HepG2 (cell line): ENCODE results near the gene CHKA. TPM values are rescaled to one million over a fixed set of nuclear protein-coding genes. Genes with fewer than 3 reads are reported as not detected.

Experiments used
- ATAC-seq: fragments of 200-7000 bp; cut with Tn5 transposase; 3 replicates; pipeline ENCODE4 v1.9.1; 2020; ENCODE audit warnings: mild to moderate bottlenecking, moderate library complexity
- BruUV-seq: library from RNA; stranded (reverse); fragments of 400-500 nt; replicated peaks from 2 replicates; lab custom pipeline; 2021; lab: Mats Ljungman, UMichigan
- CTCF ChIA-PET: fragments of 300-600 bp; formaldehyde crosslinking; extraction: SDS; loops from one replicate; lab custom pipeline; 2021; ENCODE audit warnings: low total read pairs, inconsistent platforms, low intra/inter-chr PET ratio; lab: Yijun Ruan, JAX
- POLR2A ChIA-PET: fragments of 350-600 bp; sonication (Branson Sonifier 250); formaldehyde crosslinking; loops from one replicate; lab custom pipeline; 2020; ENCODE audit warnings: antibody characterized with exemption, inconsistent platforms; lab: Yijun Ruan, JAX
- DNase-seq: peaks from one replicate; pipeline ENCODE4 v3.0.0-alpha.2; 2015; ENCODE audit warnings: low spot score
- FAIRE-seq: peaks from 3 replicates; lab custom pipeline; 2011; peaks lifted over from hg19 to GRCh38; lab: Jason Lieb, UNC
- H2AFZ ChIP-seq: one replicate; pipeline ENCODE4 v1.6.1; 2011; ENCODE audit warnings: low read length, inconsistent platforms
- H3K27ac ChIP-seq: fragments of 300-600 bp; 3 replicates; pipeline ENCODE4 v1.8.0; 2011; ENCODE audit warnings: mixed run types, mild to moderate bottlenecking, mixed read lengths, low read length, inconsistent platforms; ENCODE audit not compliant: insufficient read depth; ENCODE audit errors: extremely low read length
- H3K27me3 ChIP-seq, 2 experiments: fragments of 200-600 bp in 1 of 2; 2 replicates in 1 of 2; 3 replicates in 1 of 2; pipeline versions ENCODE4 v1.6.0 to v1.8.0; 2011; ENCODE audit warnings: low read length in 2 of 2, mild to moderate bottlenecking in 2 of 2, moderate library complexity in 2 of 2, inconsistent platforms in 1 of 2; ENCODE audit not compliant: insufficient read depth in 2 of 2, control insufficient read depth in 1 of 2
- H3K36me3 ChIP-seq, 2 experiments: fragments of 200-600 bp in 1 of 2; replicated peaks in 1 of 2; 2 replicates in 1 of 2; 3 replicates in 1 of 2; pipeline versions ENCODE4 v1.5.1 to v1.8.0; 2011; ENCODE audit warnings: low read length in 2 of 2, inconsistent platforms in 1 of 2; ENCODE audit not compliant: insufficient read depth in 2 of 2, control insufficient read depth in 1 of 2
- H3K4me1 ChIP-seq: 2 replicates; pipeline ENCODE4 v1.5.1; 2012; ENCODE audit warnings: low read length, inconsistent platforms; ENCODE audit not compliant: insufficient read depth
- H3K4me2 ChIP-seq: 2 replicates; pipeline ENCODE4 v1.6.0; 2011; ENCODE audit warnings: low read depth, low read length, inconsistent platforms
- H3K4me3 ChIP-seq, 3 experiments: fragments of 200-600 bp in 1 of 3; sonication (generic), shearing (Covaris generic) in 1 of 3; replicated peaks in 1 of 3; 2 replicates each; pipeline ENCODE4 v1.5.1; 2011 to 2016; ENCODE audit warnings: low read length in 3 of 3, inconsistent platforms in 2 of 3, low read depth in 2 of 3, mild to moderate bottlenecking in 2 of 3, control low read depth in 1 of 3, mixed read lengths in 1 of 3; ENCODE audit not compliant: insufficient read depth in 1 of 3
- H3K79me2 ChIP-seq: one replicate; pipeline ENCODE4 v1.6.1; 2011; ENCODE audit warnings: low read length, inconsistent platforms; ENCODE audit not compliant: insufficient read depth
- H3K9ac ChIP-seq: 2 replicates; pipeline ENCODE4 v1.6.0; 2011; ENCODE audit warnings: mild to moderate bottlenecking, low read depth, low read length, inconsistent platforms; ENCODE audit not compliant: insufficient read depth
- H3K9me3 ChIP-seq: 2 replicates; pipeline ENCODE4 v1.5.1; 2012; ENCODE audit warnings: mild to moderate bottlenecking, low read length
- H4K20me1 ChIP-seq: 2 replicates; pipeline ENCODE4 v1.6.0; 2011; ENCODE audit warnings: inconsistent platforms, mild to moderate bottlenecking, low read length, moderate library complexity; ENCODE audit not compliant: insufficient read depth
- CHCHD3 ChIP-seq: sonication (generic); formaldehyde crosslinking; IDR thresholded peaks from 2 replicates; pipeline ENCODE4 v1.8.0; 2022; ENCODE audit warnings: mild to moderate bottlenecking, missing genetic modification reagents, moderate library complexity
- RBFOX2 ChIP-seq: fragments of 200-400 bp; formaldehyde crosslinking; IDR thresholded peaks from 2 replicates; pipeline ENCODE4 v1.6.1; 2017; ENCODE audit warnings: low read depth, mild to moderate bottlenecking, low read length
- RBM22 ChIP-seq: fragments of 200-400 bp; formaldehyde crosslinking; optimal IDR thresholded peaks from 2 replicates; pipeline ENCODE3; 2017; ENCODE audit warnings: mild to moderate bottlenecking, low read length, moderate library complexity
- ZBTB49 ChIP-seq: sonication (generic); formaldehyde crosslinking; IDR thresholded peaks from 2 replicates; pipeline ENCODE4 v1.4.0; 2020; ENCODE audit warnings: missing genetic modification reagents, borderline replicate concordance
- ZNF282 ChIP-seq: fragments of 450-650 bp; IDR thresholded peaks from 2 replicates; pipeline ENCODE4 v1.6.1; 2018; ENCODE audit not compliant: partially characterized antibody
- ZNF552 ChIP-seq: sonication (generic); formaldehyde crosslinking; IDR thresholded peaks from 2 replicates; pipeline ENCODE4 v1.9.0; 2022; ENCODE audit warnings: missing genetic modification reagents, mild to moderate bottlenecking, borderline replicate concordance
- ZNF878 ChIP-seq: sonication (generic); formaldehyde crosslinking; IDR thresholded peaks from 2 replicates; pipeline ENCODE4 v1.8.1; 2023; ENCODE audit warnings: mild to moderate bottlenecking, missing genetic modification reagents, moderate library complexity
- ZSCAN9 ChIP-seq: IDR thresholded peaks from 2 replicates; pipeline ENCODE4 v1.6.1; 2016; ENCODE audit warnings: borderline replicate concordance
- ZXDC ChIP-seq: sonication (generic); formaldehyde crosslinking; IDR thresholded peaks from 2 replicates; pipeline ENCODE4 v1.5.0; 2020; ENCODE audit warnings: mild to moderate bottlenecking, missing genetic modification reagents
- WGBS: methylation state at CpG from one replicate; pipeline ENCODE4 v1.1.6; 2017; ENCODE audit warnings: low lambda C conversion rate; 5-methylcytosine and 5-hydroxymethylcytosine counted together
- in situ Hi-C: cut with HindIII; loops from 2 replicates; pipeline ENCODE4 v1.10.0; 2017; ENCODE audit warnings: low pct_unique_long_range_greater_than_20kb; ENCODE audit not compliant: extremely low pct_ligation_motif_present
- intact Hi-C: fragments of 100-400 bp; cut with micrococcal nuclease; formaldehyde crosslinking; loops from one replicate; pipeline ENCODE4 v1.10.0; 2022; ENCODE audit not compliant: unreplicated experiment
- polyA plus RNA-seq, 8 experiments: library from polyadenylated mRNA; depleted of rRNA in 3 of 8; stranded (reverse) in 7 of 8; unstranded in 1 of 8; fragments of >200 nt; fragmentation: Illumina TruSeq in 4 of 8; extraction: Trizol in 4 of 8; gene quantifications; 2 replicates each; pipeline versions ENCODE4 v1.2.1 to v1.2.3, GENCODE V29; 2011 to 2016; ENCODE audit warnings: low read depth in 4 of 8, missing spikeins in 1 of 8, mixed read lengths in 1 of 8; ENCODE audit not compliant: insufficient read depth in 1 of 8
- total RNA-seq, 5 experiments: library from RNA; depleted of rRNA; stranded (reverse); fragments of >200 nt; fragmentation: Illumina TruSeq; extraction: Trizol; gene quantifications; 2 replicates each; pipeline ENCODE4 v1.2.3, GENCODE V29; 2016; ENCODE audit warnings: low read depth in 1 of 5
- TF ChIP-seq, protein P1 (sequence below): sonication (generic); formaldehyde crosslinking; IDR thresholded peaks from 2 replicates; pipeline ENCODE4 v1.8.0; 2022; ENCODE audit warnings: mild to moderate bottlenecking, missing genetic modification reagents
- TF ChIP-seq, protein P2 (sequence below): IDR thresholded peaks from 2 replicates; pipeline ENCODE4 v1.6.1; 2016; ENCODE audit warnings: missing genetic modification reagents, missing compliant biosample characterization
- TF ChIP-seq, protein P3 (sequence below): sonication (generic); formaldehyde crosslinking; IDR thresholded peaks from 2 replicates; pipeline ENCODE4 v1.5.1; 2020; ENCODE audit warnings: mild to moderate bottlenecking, missing genetic modification reagents

The CHKA gene
- total and polyA plus RNA-seq, 2 of the 13 experiments (the other 11 are each of a cell fraction or from before 2014, with no cell fraction given): 71.6 to 92.7 TPM

GRCh38 chr11:68115285-68115684 is 5.9 kb downstream of the CHKA start:
- Histone ChIP-seq H3K9ac (no peak overlapping the region), H3K27ac (no peak overlapping the region), H3K4me2 (peak overlapping the region; percentile 29; the same call in 1 of the 2 replicates), H3K4me3 (no peak overlapping the region), H3K36me3 (peaks cover 9 to 41% of the 10 kb centered on the region in 2 experiments; a peak in 4 of 5 replicates), H3K27me3 (no peaks in the 10 kb centered on the region; a peak in 1 of 5 replicates), H3K4me1 (peaks cover 73% of the 10 kb centered on the region), H3K9me3 (no peaks in the 10 kb centered on the region), H2AFZ (no peak overlapping the region), H4K20me1 (peaks cover 70% of the 10 kb centered on the region), H3K79me2 (peaks cover 96% of the 10 kb centered on the region)
- 88% methylated on average over 1 of the region's 1 CpG for WGBS
- DNase-seq: no peak
- no TSS peak for BruUV-seq
- intact Hi-C loops (no loop called here), in situ Hi-C loops (no loop called here)
- POLR2A ChIA-PET: interaction anchor here (0.7 kb wide), 1 partner anchor 16 kb away, joined by 4 read pairs; no protein-coding TSS in a partner anchor
- TF ChIP-seq ZNF552 (CRISPR knock-in tag) (no peak), RBM22 (peak; percentile 50), ZXDC (no peak), ZSCAN9 (CRISPR knock-in tag) (no peak), ZNF282 (no peak), CHCHD3 (CRISPR knock-in tag) (no peak), ZNF878 (CRISPR knock-in tag) (no peak), RBFOX2 (peak; percentile 41; the same call in 1 of the 2 replicates), ZBTB49 (CRISPR knock-in tag) (no peak)
- TF ChIP-seq, protein P1, sequence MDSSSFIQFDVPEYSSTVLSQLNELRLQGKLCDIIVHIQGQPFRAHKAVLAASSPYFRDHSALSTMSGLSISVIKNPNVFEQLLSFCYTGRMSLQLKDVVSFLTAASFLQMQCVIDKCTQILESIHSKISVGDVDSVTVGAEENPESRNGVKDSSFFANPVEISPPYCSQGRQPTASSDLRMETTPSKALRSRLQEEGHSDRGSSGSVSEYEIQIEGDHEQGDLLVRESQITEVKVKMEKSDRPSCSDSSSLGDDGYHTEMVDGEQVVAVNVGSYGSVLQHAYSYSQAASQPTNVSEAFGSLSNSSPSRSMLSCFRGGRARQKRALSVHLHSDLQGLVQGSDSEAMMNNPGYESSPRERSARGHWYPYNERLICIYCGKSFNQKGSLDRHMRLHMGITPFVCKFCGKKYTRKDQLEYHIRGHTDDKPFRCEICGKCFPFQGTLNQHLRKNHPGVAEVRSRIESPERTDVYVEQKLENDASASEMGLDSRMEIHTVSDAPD: no peak
- TF ChIP-seq, protein P2, sequence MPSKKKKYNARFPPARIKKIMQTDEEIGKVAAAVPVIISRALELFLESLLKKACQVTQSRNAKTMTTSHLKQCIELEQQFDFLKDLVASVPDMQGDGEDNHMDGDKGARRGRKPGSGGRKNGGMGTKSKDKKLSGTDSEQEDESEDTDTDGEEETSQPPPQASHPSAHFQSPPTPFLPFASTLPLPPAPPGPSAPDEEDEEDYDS (CRISPR knock-in tag): no peak
- TF ChIP-seq, protein P3, sequence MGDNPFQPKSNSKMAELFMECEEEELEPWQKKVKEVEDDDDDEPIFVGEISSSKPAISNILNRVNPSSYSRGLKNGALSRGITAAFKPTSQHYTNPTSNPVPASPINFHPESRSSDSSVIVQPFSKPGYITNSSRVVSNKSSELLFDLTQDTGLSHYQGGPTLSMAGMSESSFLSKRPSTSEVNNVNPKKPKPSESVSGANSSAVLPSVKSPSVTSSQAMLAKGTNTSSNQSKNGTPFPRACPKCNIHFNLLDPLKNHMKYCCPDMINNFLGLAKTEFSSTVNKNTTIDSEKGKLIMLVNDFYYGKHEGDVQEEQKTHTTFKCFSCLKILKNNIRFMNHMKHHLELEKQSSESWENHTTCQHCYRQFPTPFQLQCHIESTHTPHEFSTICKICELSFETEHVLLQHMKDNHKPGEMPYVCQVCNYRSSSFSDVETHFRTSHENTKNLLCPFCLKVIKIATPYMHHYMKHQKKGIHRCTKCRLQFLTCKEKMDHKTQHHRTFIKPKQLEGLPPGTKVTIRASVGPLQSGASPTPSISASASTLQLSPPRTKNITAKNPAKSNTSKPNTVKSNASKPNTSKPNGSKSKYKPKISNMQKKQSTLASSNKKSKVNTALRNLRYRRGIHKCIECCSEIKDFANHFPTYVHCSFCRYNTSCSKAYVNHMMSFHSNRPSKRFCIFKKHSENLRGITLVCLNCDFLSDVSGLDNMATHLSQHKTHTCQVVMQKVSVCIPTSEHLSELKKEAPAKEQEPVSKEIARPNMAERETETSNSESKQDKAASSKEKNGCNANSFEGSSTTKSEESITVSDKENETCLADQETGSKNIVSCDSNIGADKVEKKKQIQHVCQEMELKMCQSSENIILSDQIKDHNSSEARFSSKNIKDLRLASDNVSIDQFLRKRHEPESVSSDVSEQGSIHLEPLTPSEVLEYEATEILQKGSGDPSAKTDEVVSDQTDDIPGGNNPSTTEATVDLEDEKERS (CRISPR knock-in tag): no peak
- no peak for FAIRE-seq
- CTCF ChIA-PET: no interaction called here
- no peak for ATAC-seq
